H1 (cell line): ENCODE data around the gene RCL1. TPM values are rescaled to one million over a fixed set of nuclear protein-coding genes. Genes with fewer than 3 reads are reported as not detected.

Experiments used
- CTCF ChIA-PET: fragments of 300-600 bp; sonication (Branson Sonifier 250); formaldehyde crosslinking; loops from one replicate; lab custom pipeline; 2021; ENCODE audit not compliant: partially characterized antibody; lab: Charles Lee
- POLR2A ChIA-PET: fragments of 300-600 bp; sonication (Branson Sonifier 250); formaldehyde crosslinking; loops from one replicate; lab custom pipeline; 2021; ENCODE audit warnings: inconsistent platforms; ENCODE audit not compliant: partially characterized antibody; lab: Charles Lee
- DNase-seq, 2 experiments: peaks; one replicate each; pipeline versions ENCODE4 v3.0.0 to v3.0.0-alpha.2; 2010 to 2022; ENCODE audit warnings: low spot score in 2 of 2, low read depth in 1 of 2, mixed read lengths in 1 of 2
- FAIRE-seq: peaks from 2 replicates; lab custom pipeline; 2011; peaks lifted over from hg19 to GRCh38; lab: Jason Lieb, UNC
- H2AFZ ChIP-seq: 2 replicates; pipeline ENCODE4 v1.8.1; 2012; ENCODE audit warnings: low read length, inconsistent platforms
- H2AK5ac ChIP-seq: 2 replicates; pipeline ENCODE4 v1.6.1; 2013; ENCODE audit warnings: low read depth, low read length
- H2BK120ac ChIP-seq: replicated peaks from 2 replicates; pipeline ENCODE3; 2013; ENCODE audit warnings: low read depth, low read length, inconsistent platforms
- H2BK12ac ChIP-seq: 2 replicates; pipeline ENCODE4 v1.6.1; 2013; ENCODE audit warnings: low read depth, low read length
- H2BK15ac ChIP-seq: 2 replicates; pipeline ENCODE4 v1.6.1; 2013; ENCODE audit warnings: low read length
- H2BK20ac ChIP-seq: 2 replicates; pipeline ENCODE4 v1.6.1; 2013; ENCODE audit warnings: low read length
- H2BK5ac ChIP-seq: 2 replicates; pipeline ENCODE4 v1.6.1; 2013; ENCODE audit warnings: low read depth, low read length
- H3K14ac ChIP-seq: 2 replicates; pipeline ENCODE4 v1.6.1; 2013; ENCODE audit warnings: inconsistent platforms; ENCODE audit not compliant: insufficient read length
- H3K18ac ChIP-seq: 2 replicates; pipeline ENCODE4 v1.6.1; 2013; ENCODE audit warnings: low read length; ENCODE audit errors: extremely low read depth
- H3K23ac ChIP-seq: 2 replicates; pipeline ENCODE4 v1.6.1; 2013; ENCODE audit warnings: inconsistent platforms; ENCODE audit not compliant: insufficient read length
- H3K23me2 ChIP-seq: 2 replicates; pipeline ENCODE4 v1.6.1; 2013; ENCODE audit warnings: low read depth, low read length
- H3K27ac ChIP-seq: 2 replicates; pipeline ENCODE4 v1.6.1; 2011; ENCODE audit warnings: low read depth, low read length, inconsistent platforms
- H3K27me3 ChIP-seq, 4 experiments: replicated peaks in 1 of 4; 1 replicate in 1 of 4; 2 replicates in 3 of 4; pipeline versions ENCODE4 v1.6.1 to v1.8.1; 2011 to 2013; ENCODE audit warnings: low read length in 3 of 4, mild to moderate bottlenecking in 3 of 4, inconsistent platforms in 2 of 4, mixed read lengths in 2 of 4, moderate library complexity in 1 of 4; ENCODE audit not compliant: control insufficient read depth in 3 of 4, insufficient read depth in 3 of 4; ENCODE audit errors: extremely low read depth in 1 of 4
- H3K36me3 ChIP-seq, 4 experiments: 2 replicates each; pipeline versions ENCODE4 v1.6.1 to v1.8.1; 2011 to 2013; ENCODE audit warnings: mild to moderate bottlenecking in 4 of 4, low read length in 3 of 4, moderate library complexity in 2 of 4, control low read depth in 1 of 4, inconsistent platforms in 1 of 4; ENCODE audit not compliant: insufficient read depth in 4 of 4, control insufficient read depth in 2 of 4
- H3K4ac ChIP-seq: replicated peaks from 2 replicates; pipeline ENCODE3; 2013; ENCODE audit warnings: low read length, low read depth, mixed read lengths, inconsistent platforms; ENCODE audit not compliant: insufficient read length
- H3K4me1 ChIP-seq, 4 experiments: replicated peaks in 1 of 4; 1 replicate in 1 of 4; 2 replicates in 3 of 4; pipeline versions ENCODE4 v1.6.1 to v1.8.1; 2011 to 2013; ENCODE audit warnings: low read length in 3 of 4, inconsistent platforms in 2 of 4, mixed read lengths in 1 of 4; ENCODE audit not compliant: insufficient read depth in 4 of 4, control insufficient read depth in 3 of 4
- H3K4me2 ChIP-seq, 2 experiments: 2 replicates each; pipeline versions ENCODE4 v1.6.1 to v1.8.1; 2011 to 2013; ENCODE audit warnings: low read depth in 2 of 2, low read length in 2 of 2, control low read depth in 1 of 2, inconsistent platforms in 1 of 2, mild to moderate bottlenecking in 1 of 2; ENCODE audit not compliant: insufficient read depth in 1 of 2
- H3K4me3 ChIP-seq, 4 experiments: fragments of 200-600, 300-600 bp in 1 of 4; sonication (generic), shearing (Covaris generic), sonication (Bioruptor Twin) in 1 of 4; 2 replicates each; pipeline versions ENCODE4 v1.5.1 to v1.8.1; 2011 to 2016; ENCODE audit warnings: low read length in 4 of 4, low read depth in 3 of 4, control low read depth in 2 of 4, inconsistent platforms in 2 of 4, mild to moderate bottlenecking in 2 of 4, mixed read lengths in 1 of 4, moderate library complexity in 1 of 4; ENCODE audit not compliant: insufficient read depth in 2 of 4; ENCODE audit errors: extremely low read depth in 1 of 4
- H3K56ac ChIP-seq: replicated peaks from 2 replicates; pipeline ENCODE3; 2013; ENCODE audit warnings: low read depth, mild to moderate bottlenecking, mixed read lengths, low read length, inconsistent platforms; ENCODE audit not compliant: insufficient read length
- H3K79me1 ChIP-seq: 2 replicates; pipeline ENCODE4 v1.6.1; 2013; ENCODE audit warnings: low read depth, low read length, control low read depth
- H3K79me2 ChIP-seq, 2 experiments: 2 replicates each; pipeline versions ENCODE4 v1.6.1 to v1.8.1; 2012 to 2013; ENCODE audit warnings: low read length in 2 of 2, mild to moderate bottlenecking in 2 of 2, inconsistent platforms in 1 of 2; ENCODE audit not compliant: insufficient read depth in 2 of 2, control insufficient read depth in 1 of 2
- H3K9ac ChIP-seq, 4 experiments: replicated peaks in 1 of 4; 1 replicate in 1 of 4; 2 replicates in 3 of 4; pipeline versions ENCODE4 v1.6.1 to v1.8.1; 2011 to 2013; ENCODE audit warnings: low read depth in 3 of 4, low read length in 3 of 4, control low read depth in 2 of 4, mild to moderate bottlenecking in 2 of 4, moderate library complexity in 2 of 4, inconsistent platforms in 1 of 4; ENCODE audit errors: extremely low read depth in 1 of 4
- H3K9me3 ChIP-seq, 2 experiments: 2 replicates each; pipeline versions ENCODE4 v1.6.1 to v1.8.1; 2012 to 2013; ENCODE audit warnings: mild to moderate bottlenecking in 2 of 2, moderate library complexity in 2 of 2, control low read depth in 1 of 2, inconsistent platforms in 1 of 2, low read depth in 1 of 2, low read length in 1 of 2, mixed read lengths in 1 of 2; ENCODE audit not compliant: insufficient read depth in 2 of 2
- H4K20me1 ChIP-seq, 2 experiments: replicated peaks in 1 of 2; 2 replicates each; pipeline versions ENCODE3 to v1.8.1; 2011 to 2013; ENCODE audit warnings: inconsistent platforms in 2 of 2, low read length in 2 of 2, mild to moderate bottlenecking in 1 of 2; ENCODE audit not compliant: insufficient read depth in 2 of 2, control insufficient read depth in 1 of 2
- H4K5ac ChIP-seq: 2 replicates; pipeline ENCODE4 v1.6.1; 2013; ENCODE audit warnings: low read length, low read depth, mixed read lengths, inconsistent platforms; ENCODE audit not compliant: insufficient read length
- H4K8ac ChIP-seq: 2 replicates; pipeline ENCODE4 v1.8.0; 2013; ENCODE audit warnings: mild to moderate bottlenecking, moderate library complexity, low read length, inconsistent platforms; ENCODE audit not compliant: insufficient read depth; ENCODE audit errors: extremely low read depth
- H4K91ac ChIP-seq: replicated peaks from 2 replicates; pipeline ENCODE3; 2013; ENCODE audit warnings: low read length, mixed read lengths, inconsistent platforms; ENCODE audit not compliant: insufficient read length
- RBBP5 ChIP-seq: IDR thresholded peaks from 2 replicates; pipeline ENCODE4 v1.7.1; 2012; ENCODE audit warnings: low read depth, mild to moderate bottlenecking, inconsistent platforms, low read length, moderate library complexity, borderline replicate concordance
- SAP30 ChIP-seq: fragments of 300-600 bp; sonication (generic); IDR thresholded peaks from 2 replicates; pipeline ENCODE4 v1.7.1; 2012; ENCODE audit warnings: low read length, moderate library complexity, mild to moderate bottlenecking, inconsistent platforms; ENCODE audit not compliant: insufficient read depth, insufficient replicate concordance
- SIN3A ChIP-seq, 2 experiments: IDR thresholded peaks in 1 of 2; conservative IDR thresholded peaks in 1 of 2; 2 replicates each; pipeline ENCODE4 v1.6.1; 2011 to 2012; ENCODE audit warnings: low read length in 2 of 2, improper control_type of control experiment in 1 of 2, low read depth in 1 of 2, mild to moderate bottlenecking in 1 of 2
- WGBS, 2 experiments: shearing (Covaris generic) in 1 of 2; methylation state at CpG; one replicate each; pipeline versions ENCODE4 v1.1.6 to v1.1.7; 2013 to 2015; ENCODE audit warnings: low lambda C conversion rate in 2 of 2, mixed read lengths in 2 of 2, inconsistent platforms in 1 of 2, low coverage in 1 of 2, missing lambda C conversion rate in 1 of 2; ENCODE audit not compliant: insufficient replicate concordance in 2 of 2, insufficient coverage in 1 of 2, insufficient read length in 1 of 2; ENCODE audit errors: extremely low coverage in 1 of 2, missing lambda C conversion rate in 1 of 2; 5-methylcytosine and 5-hydroxymethylcytosine counted together
- polyA plus RNA-seq, 7 experiments: library from polyadenylated mRNA; depleted of rRNA in 3 of 7; stranded (reverse) in 5 of 7; unstranded in 2 of 7; fragments of >200 nt in 5 of 7; fragments of 200-250 nt in 2 of 7; gene quantifications; 1 replicate in 5 of 7; 2 replicates in 1 of 7; 4 replicates in 1 of 7; pipeline versions ENCODE4 v1.2.1 to v1.2.3, GENCODE V29; 2011 to 2013; ENCODE audit warnings: missing spikeins in 2 of 7, mixed read lengths in 2 of 7
- total RNA-seq: library from RNA; stranded (reverse); fragmentation: NEBNext Ultra II Directional; extraction: Animal tissue kit (Norgen Biotek cat#: 25700); gene quantifications from 2 replicates; pipeline ENCODE4 v1.2.1, GENCODE V29; 2021
- TF ChIP-seq, protein P1 (sequence below), 3 experiments: IDR thresholded peaks; 1 replicate in 2 of 3; 2 replicates in 1 of 3; pipeline versions ENCODE4 v1.5.1 to v1.6.1; 2011; ENCODE audit warnings: low read length in 3 of 3, mild to moderate bottlenecking in 3 of 3, inconsistent platforms in 2 of 3, low read depth in 1 of 3, moderate library complexity in 1 of 3; ENCODE audit not compliant: insufficient read depth in 1 of 3; ENCODE audit errors: control extremely low read depth in 1 of 3

The RCL1 gene
- total and polyA plus RNA-seq, 2 of the 8 experiments (the other 6 are each of a cell fraction or from before 2014, with no cell fraction given), result 21.0 to 29.5 TPM

DNA sequence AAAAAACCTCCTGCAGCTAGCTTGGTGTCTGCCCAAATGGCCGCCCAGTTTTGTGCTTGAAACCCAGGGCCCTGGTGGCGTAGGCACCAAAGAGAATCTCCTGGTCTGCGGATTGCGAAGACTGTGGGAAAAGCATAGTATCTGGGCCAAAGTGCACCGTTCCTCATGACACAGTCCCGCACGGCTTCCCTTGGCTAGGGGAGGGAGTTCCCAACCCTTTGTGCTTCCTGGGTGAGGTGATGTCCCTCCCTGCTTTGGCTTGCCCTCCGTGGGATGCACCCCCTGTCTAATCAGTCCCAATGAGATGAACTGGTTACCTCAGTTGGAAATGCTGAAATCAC, 109.4 kb downstream of the RCL1 start:
- DNase-seq (no peak), FAIRE-seq (no peak)
- H3K79me2 ChIP-seq, result no peaks in the 10 kb centered on the region
- no peak for TF ChIP-seq SAP30
- TF ChIP-seq, protein P1, sequence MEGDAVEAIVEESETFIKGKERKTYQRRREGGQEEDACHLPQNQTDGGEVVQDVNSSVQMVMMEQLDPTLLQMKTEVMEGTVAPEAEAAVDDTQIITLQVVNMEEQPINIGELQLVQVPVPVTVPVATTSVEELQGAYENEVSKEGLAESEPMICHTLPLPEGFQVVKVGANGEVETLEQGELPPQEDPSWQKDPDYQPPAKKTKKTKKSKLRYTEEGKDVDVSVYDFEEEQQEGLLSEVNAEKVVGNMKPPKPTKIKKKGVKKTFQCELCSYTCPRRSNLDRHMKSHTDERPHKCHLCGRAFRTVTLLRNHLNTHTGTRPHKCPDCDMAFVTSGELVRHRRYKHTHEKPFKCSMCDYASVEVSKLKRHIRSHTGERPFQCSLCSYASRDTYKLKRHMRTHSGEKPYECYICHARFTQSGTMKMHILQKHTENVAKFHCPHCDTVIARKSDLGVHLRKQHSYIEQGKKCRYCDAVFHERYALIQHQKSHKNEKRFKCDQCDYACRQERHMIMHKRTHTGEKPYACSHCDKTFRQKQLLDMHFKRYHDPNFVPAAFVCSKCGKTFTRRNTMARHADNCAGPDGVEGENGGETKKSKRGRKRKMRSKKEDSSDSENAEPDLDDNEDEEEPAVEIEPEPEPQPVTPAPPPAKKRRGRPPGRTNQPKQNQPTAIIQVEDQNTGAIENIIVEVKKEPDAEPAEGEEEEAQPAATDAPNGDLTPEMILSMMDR (IDR thresholded peaks at IDR 0.05; ENCODE audit: control extremely low read depth in 1 of 3, insufficient read depth in 1 of 3, low read depth in 1 of 3, low read length in 3 of 3), result no peak
- no peak for TF ChIP-seq RBBP5
- no peak for TF ChIP-seq SIN3A (conservative IDR thresholded peaks at IDR 0.05 in 1 of 2, IDR thresholded peaks at IDR 0.05 in 1 of 2; ENCODE audit: low read depth in 1 of 2, low read length in 2 of 2)

More for the DNA sequence above, 109.4 kb downstream of the RCL1 start:
- H2BK20ac ChIP-seq, result no peak overlapping the region
- no peak overlapping the region for H2BK5ac ChIP-seq
- no peak overlapping the region for H4K8ac ChIP-seq
- no peak overlapping the region for H3K4me3 ChIP-seq
- no peaks in the 10 kb centered on the region for H4K20me1 ChIP-seq
- H2AK5ac ChIP-seq, result no peak overlapping the region
- H3K9ac ChIP-seq, result no peak overlapping the region
- H3K23ac ChIP-seq, result no peak overlapping the region
- CTCF ChIA-PET, result interaction anchor here (0.8 to 1.0 kb wide), 3 partner anchors 13 to 688 kb away, joined by 3 to 12 read pairs (median 4); no protein-coding TSS in a partner anchor
- H3K36me3 ChIP-seq, result no peaks in the 10 kb centered on the region
- no peak overlapping the region for H3K4me2 ChIP-seq
- 89% methylated on average over 8 of the region's 8 CpGs; no CpG with 5 or more reads in 1 of the 2 experiments for WGBS, 2 experiments
- H2BK12ac ChIP-seq, result no peak overlapping the region; the same call in 1 of the 2 replicates
- no peak overlapping the region for H2BK120ac ChIP-seq
- no peak overlapping the region for H4K91ac ChIP-seq
- no peak overlapping the region for H3K18ac ChIP-seq
- H3K9me3 ChIP-seq, result no peaks in the 10 kb centered on the region
- no peak overlapping the region for H3K56ac ChIP-seq
- H3K23me2 ChIP-seq, result no peaks in the 10 kb centered on the region
- no peak overlapping the region for H3K4ac ChIP-seq
- no peak overlapping the region for H2BK15ac ChIP-seq
- peaks cover 0 to 6% (median 2%) of the 10 kb centered on the region in 4 experiments; a peak in 4 of 7 replicates for H3K4me1 ChIP-seq
- H3K14ac ChIP-seq, result no peak overlapping the region
- POLR2A ChIA-PET, result no interaction called here
- no peak overlapping the region for H4K5ac ChIP-seq
- no peaks in the 10 kb centered on the region for H3K27me3 ChIP-seq
- peak overlapping the region; percentile 92 for H2AFZ ChIP-seq
- H3K79me1 ChIP-seq, result no peaks in the 10 kb centered on the region
- no peak overlapping the region; the same call in 1 of the 2 replicates for H3K27ac ChIP-seq
